ENCODE measurements around the gene KIF3C. TPM values are rescaled to one million over a fixed set of nuclear protein-coding genes. Genes with fewer than 3 reads are reported as not detected.

Gene KIF3C
- total and polyA plus RNA-seq, 9 of the 15 experiments (the other 6 are each of a cell fraction or from before 2014, with no cell fraction given): 0.69 to 6.7 (median 3.3) TPM

DNA sequence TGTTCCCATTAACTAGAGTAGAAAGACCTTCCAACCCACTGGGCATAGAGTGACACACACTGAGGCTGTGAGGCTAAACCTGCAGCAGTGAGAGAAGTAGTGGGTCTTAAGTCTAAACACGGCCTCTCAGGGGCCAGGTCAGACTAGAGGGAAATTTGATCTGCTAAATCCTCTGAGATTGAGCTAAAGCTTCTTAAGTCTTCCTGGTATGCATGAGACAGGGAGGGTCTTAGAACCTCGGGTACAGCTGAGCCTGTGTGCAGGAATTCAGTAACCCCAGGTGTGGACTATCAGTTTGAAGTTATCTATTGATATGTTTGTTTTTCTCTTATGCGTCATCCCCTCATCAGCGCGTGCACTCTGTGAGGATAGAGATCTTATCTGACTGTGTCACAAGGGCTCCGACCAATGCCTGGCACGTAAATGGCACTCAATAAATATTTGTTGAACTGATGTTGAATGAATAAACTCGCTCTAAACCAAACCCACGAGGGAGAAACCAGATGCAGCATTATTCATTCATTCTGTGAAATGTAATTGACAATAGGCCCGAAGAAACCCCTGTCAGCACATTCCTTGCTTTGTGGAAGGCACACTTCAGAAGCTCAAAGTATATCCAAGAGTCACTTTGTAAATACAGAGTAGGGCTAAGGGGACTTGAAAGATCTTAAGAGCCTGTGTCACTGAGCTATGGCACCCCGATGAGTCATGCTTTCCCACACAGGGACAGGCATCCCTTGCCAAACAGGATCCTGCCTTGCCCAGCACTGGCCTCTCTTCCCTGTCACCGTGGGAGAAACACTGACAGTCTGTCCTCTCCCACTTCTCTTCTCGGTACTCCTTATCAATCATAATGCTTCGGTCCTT, 29.9 kb upstream of the KIF3C start (continued):
- TF ChIP-seq, protein P1, sequence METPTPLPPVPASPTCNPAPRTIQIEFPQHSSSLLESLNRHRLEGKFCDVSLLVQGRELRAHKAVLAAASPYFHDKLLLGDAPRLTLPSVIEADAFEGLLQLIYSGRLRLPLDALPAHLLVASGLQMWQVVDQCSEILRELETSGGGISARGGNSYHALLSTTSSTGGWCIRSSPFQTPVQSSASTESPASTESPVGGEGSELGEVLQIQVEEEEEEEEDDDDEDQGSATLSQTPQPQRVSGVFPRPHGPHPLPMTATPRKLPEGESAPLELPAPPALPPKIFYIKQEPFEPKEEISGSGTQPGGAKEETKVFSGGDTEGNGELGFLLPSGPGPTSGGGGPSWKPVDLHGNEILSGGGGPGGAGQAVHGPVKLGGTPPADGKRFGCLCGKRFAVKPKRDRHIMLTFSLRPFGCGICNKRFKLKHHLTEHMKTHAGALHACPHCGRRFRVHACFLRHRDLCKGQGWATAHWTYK (CRISPR knock-in tag; IDR thresholded peaks at IDR 0.05): no peak
- TF ChIP-seq, protein P2, sequence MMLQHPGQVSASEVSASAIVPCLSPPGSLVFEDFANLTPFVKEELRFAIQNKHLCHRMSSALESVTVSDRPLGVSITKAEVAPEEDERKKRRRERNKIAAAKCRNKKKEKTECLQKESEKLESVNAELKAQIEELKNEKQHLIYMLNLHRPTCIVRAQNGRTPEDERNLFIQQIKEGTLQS (IDR thresholded peaks at IDR 0.05): peak; percentile 91
- TF ChIP-seq, protein P2 (CRISPR knock-in tag; conservative IDR thresholded peaks at IDR 0.05): no peak
- peak; percentile 46; the same call in 1 of the 2 replicates for TF ChIP-seq BACH1 (tag; IDR thresholded peaks at IDR 0.05)
- no peak for TF ChIP-seq ZSCAN29 (IDR thresholded peaks at IDR 0.05)
- TF ChIP-seq RFX7 (CRISPR knock-in tag; IDR thresholded peaks at IDR 0.05): no peak
- peak; percentile 71 for TF ChIP-seq C11orf30 (IDR thresholded peaks at IDR 0.05; ENCODE audit: low read depth)
- peak; percentile 50 for TF ChIP-seq MEIS2 (IDR thresholded peaks at IDR 0.05; ENCODE audit: partially characterized antibody)
- TF ChIP-seq ATF7 (IDR thresholded peaks at IDR 0.05): no peak
- TF ChIP-seq, protein P3, sequence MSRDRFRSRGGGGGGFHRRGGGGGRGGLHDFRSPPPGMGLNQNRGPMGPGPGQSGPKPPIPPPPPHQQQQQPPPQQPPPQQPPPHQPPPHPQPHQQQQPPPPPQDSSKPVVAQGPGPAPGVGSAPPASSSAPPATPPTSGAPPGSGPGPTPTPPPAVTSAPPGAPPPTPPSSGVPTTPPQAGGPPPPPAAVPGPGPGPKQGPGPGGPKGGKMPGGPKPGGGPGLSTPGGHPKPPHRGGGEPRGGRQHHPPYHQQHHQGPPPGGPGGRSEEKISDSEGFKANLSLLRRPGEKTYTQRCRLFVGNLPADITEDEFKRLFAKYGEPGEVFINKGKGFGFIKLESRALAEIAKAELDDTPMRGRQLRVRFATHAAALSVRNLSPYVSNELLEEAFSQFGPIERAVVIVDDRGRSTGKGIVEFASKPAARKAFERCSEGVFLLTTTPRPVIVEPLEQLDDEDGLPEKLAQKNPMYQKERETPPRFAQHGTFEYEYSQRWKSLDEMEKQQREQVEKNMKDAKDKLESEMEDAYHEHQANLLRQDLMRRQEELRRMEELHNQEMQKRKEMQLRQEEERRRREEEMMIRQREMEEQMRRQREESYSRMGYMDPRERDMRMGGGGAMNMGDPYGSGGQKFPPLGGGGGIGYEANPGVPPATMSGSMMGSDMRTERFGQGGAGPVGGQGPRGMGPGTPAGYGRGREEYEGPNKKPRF (IDR thresholded peaks at IDR 0.05; ENCODE audit: low read depth, low read length): no peak
- TF ChIP-seq DPF2 (IDR thresholded peaks at IDR 0.05): peak; percentile 70; the same call in 1 of the 2 replicates
- peak in 1 of 2 experiments; percentile 32; a peak in 1 of 4 replicates for TF ChIP-seq RCOR1 (IDR thresholded peaks at IDR 0.05; ENCODE audit: borderline replicate concordance in 1 of 2, low read depth in 2 of 2, low read length in 2 of 2)
- TF ChIP-seq SMARCC2 (IDR thresholded peaks at IDR 0.05; ENCODE audit: low read depth): peak; percentile 40; the same call in 1 of the 2 replicates
- peak; percentile 79 for TF ChIP-seq JUND (IDR thresholded peaks at IDR 0.05; ENCODE audit: borderline replicate concordance, low read depth, low read length)
- TF ChIP-seq JUND (tag; IDR thresholded peaks at IDR 0.05; ENCODE audit: borderline replicate concordance, low read depth, low read length): peak; percentile 77
- 0 out of 2 replicates have a peak, but pooled peaks have one; percentile 54 for TF ChIP-seq SMARCE1 (IDR thresholded peaks at IDR 0.05)
- TF ChIP-seq JUNB (CRISPR knock-in tag; conservative IDR thresholded peaks at IDR 0.05): 0 out of 2 replicates have a peak, but pooled peaks have one; percentile 42
- TF ChIP-seq, protein P4, sequence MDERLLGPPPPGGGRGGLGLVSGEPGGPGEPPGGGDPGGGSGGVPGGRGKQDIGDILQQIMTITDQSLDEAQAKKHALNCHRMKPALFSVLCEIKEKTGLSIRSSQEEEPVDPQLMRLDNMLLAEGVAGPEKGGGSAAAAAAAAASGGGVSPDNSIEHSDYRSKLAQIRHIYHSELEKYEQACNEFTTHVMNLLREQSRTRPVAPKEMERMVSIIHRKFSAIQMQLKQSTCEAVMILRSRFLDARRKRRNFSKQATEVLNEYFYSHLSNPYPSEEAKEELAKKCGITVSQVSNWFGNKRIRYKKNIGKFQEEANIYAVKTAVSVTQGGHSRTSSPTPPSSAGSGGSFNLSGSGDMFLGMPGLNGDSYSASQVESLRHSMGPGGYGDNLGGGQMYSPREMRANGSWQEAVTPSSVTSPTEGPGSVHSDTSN (CRISPR knock-in tag; IDR thresholded peaks at IDR 0.05; ENCODE audit: low read depth): no peak
- TF ChIP-seq, protein P4 (tag; conservative IDR thresholded peaks at IDR 0.05; ENCODE audit: low read depth): 0 out of 2 replicates have a peak, but pooled peaks have one; percentile 12
- TF ChIP-seq CTBP1 (IDR thresholded peaks at IDR 0.05; ENCODE audit: borderline replicate concordance): peak; percentile 22; the same call in 1 of the 2 replicates
- 0 out of 2 replicates have a peak, but pooled peaks have one; percentile 20 for TF ChIP-seq NFE2 (IDR thresholded peaks at IDR 0.05; ENCODE audit: low read depth)
- 0 out of 2 replicates have a peak, but pooled peaks have one; percentile 17 for TF ChIP-seq ZNF175 (CRISPR knock-in tag; IDR thresholded peaks at IDR 0.05; ENCODE audit: low read depth)
